Measurements from ENCODE around the gene TMTC1. TPM values are rescaled to one million over a fixed set of nuclear protein-coding genes. Genes with fewer than 3 reads are reported as not detected.

TMTC1 gene
- total RNA-seq, 2 donors from 2014 or later, result 15.6 to 20.1 TPM

- intact Hi-C loops (cut with DNase I), result no loop called here
- TF ChIP-seq POLR2A (IDR thresholded peaks at IDR 0.05), result no peak
- TF ChIP-seq CTCF (IDR thresholded peaks at IDR 0.05), result no peak
- Histone ChIP-seq H3K4me1 (peaks cover 17% of the 10 kb centered on the region), H3K27ac (no peak overlapping the region), H3K36me3 (replicated peaks in 1 of 2; ENCODE audit: insufficient read depth in 1 of 2, low read depth in 2 of 2) (no peaks in the 10 kb centered on the region), H3K9me3 (no peaks in the 10 kb centered on the region), H3K4me3 (no peak overlapping the region), H3K27me3 (peaks cover 0 to 4% of the 10 kb centered on the region in 2 donors)
- DNase-seq, result no peak
- ATAC-seq, result no peak
These were observed 3.7 kb downstream of the TMTC1 start for GRCh38 chr12:29780084-29780483.

GRCh38 chr12:29778531-29778930 lies 5.2 kb downstream of the TMTC1 start:
- no peak for TF ChIP-seq CTCF (IDR thresholded peaks at IDR 0.05)
- TF ChIP-seq POLR2A (IDR thresholded peaks at IDR 0.05), result no peak
- intact Hi-C loops (cut with DNase I), result no loop called here
- ATAC-seq (no peak), DNase-seq (no peak)
- Histone ChIP-seq H3K4me3 (no peak overlapping the region), H3K4me1 (peaks cover 13% of the 10 kb centered on the region), H3K36me3 (replicated peaks in 1 of 2; ENCODE audit: insufficient read depth in 1 of 2, low read depth in 2 of 2) (no peaks in the 10 kb centered on the region), H3K27me3 (peaks cover 0 to 4% of the 10 kb centered on the region in 2 donors), H3K27ac (no peak overlapping the region), H3K9me3 (no peaks in the 10 kb centered on the region)

- H3K4me1 ChIP-seq, result no peaks in the 10 kb centered on the region
- TF ChIP-seq CTCF (IDR thresholded peaks at IDR 0.05) (no peak), POLR2A (IDR thresholded peaks at IDR 0.05) (no peak)
- no peak overlapping the region for H3K4me3 ChIP-seq
- DNase-seq (no peak), ATAC-seq (no peak)
- H3K27me3 ChIP-seq, result no peaks in the 10 kb centered on the region
- H3K27ac ChIP-seq, result no peak overlapping the region
- intact Hi-C loops (cut with DNase I), result no loop called here
- WGBS, 2 donors, result 56 to 61% methylated on average over 2 of the region's 2 CpGs
- H3K36me3 ChIP-seq (replicated peaks in 1 of 2; ENCODE audit: insufficient read depth in 1 of 2, low read depth in 2 of 2), result no peaks in the 10 kb centered on the region
- H3K9me3 ChIP-seq, result no peaks in the 10 kb centered on the region
These were observed 10.7 kb downstream of the TMTC1 start for GRCh38 chr12:29773076-29773475.

DNA sequence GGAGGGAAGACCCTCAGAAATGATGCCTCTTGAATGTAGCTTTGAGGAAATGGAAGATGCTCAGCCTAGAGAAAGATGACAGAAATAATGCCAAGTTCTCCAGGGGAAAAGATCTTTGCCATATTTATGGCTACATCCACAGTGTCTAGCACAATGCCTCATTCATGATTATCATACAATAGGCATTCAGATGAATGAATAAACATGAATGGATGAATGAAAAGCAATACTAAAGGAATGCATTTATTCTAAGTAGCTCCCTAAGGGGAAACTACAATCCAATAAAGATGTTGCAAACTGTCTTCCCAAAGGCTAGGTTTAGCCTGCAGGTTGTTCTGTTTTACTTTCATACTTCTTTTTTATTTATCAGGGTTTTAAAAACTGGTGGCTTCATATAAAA lies 12.0 kb downstream of the TMTC1 start:
- H3K27me3 ChIP-seq, result no peaks in the 10 kb centered on the region
- H3K9me3 ChIP-seq, result no peaks in the 10 kb centered on the region
- H3K27ac ChIP-seq, result no peak overlapping the region
- H3K4me3 ChIP-seq, result no peak overlapping the region
- TF ChIP-seq POLR2A (IDR thresholded peaks at IDR 0.05) (no peak), CTCF (IDR thresholded peaks at IDR 0.05) (no peak)
- no peak for DNase-seq
- H3K4me1 ChIP-seq, result no peaks in the 10 kb centered on the region
- no peak for ATAC-seq
- H3K36me3 ChIP-seq (replicated peaks in 1 of 2; ENCODE audit: insufficient read depth in 1 of 2, low read depth in 2 of 2), result no peaks in the 10 kb centered on the region
- intact Hi-C loops (cut with DNase I), result no loop called here

DNA sequence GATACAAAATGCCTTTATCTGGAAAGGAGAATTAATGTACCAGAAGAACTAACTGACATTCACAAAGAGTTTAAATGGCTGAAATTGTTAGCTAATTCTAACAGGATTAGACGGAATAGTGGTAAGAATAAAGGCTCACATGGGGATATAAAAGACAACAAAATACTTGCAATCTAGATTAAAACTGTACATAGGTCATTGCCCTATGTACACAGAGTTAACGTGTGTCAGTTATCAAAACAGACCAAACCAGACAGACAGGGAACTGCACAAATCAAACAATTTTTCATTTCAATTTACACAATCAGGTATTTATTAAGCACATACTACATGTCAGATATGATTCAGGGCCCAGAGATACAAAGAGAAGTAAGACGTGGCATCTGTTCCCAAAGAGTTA lies 12.6 kb downstream of the TMTC1 start:
- no peak for ATAC-seq
- Histone ChIP-seq H3K27ac (no peak overlapping the region), H3K36me3 (replicated peaks in 1 of 2; ENCODE audit: insufficient read depth in 1 of 2, low read depth in 2 of 2) (no peaks in the 10 kb centered on the region), H3K4me3 (no peak overlapping the region), H3K27me3 (no peaks in the 10 kb centered on the region), H3K9me3 (no peaks in the 10 kb centered on the region), H3K4me1 (no peaks in the 10 kb centered on the region)
- no peak for DNase-seq
- intact Hi-C loops (cut with DNase I), result no loop called here
- TF ChIP-seq CTCF (IDR thresholded peaks at IDR 0.05), result no peak
- no peak for TF ChIP-seq POLR2A (IDR thresholded peaks at IDR 0.05)
- WGBS, 2 donors, result 23 to 28% methylated on average over 3 of the region's 3 CpGs

Data from body of pancreas (tissue), 4 donors.